Smooth muscle cell (in vitro differentiated cells): Measurements from ENCODE around the gene RPAP3. TPM values are rescaled to one million over a fixed set of nuclear protein-coding genes. Genes with fewer than 3 reads are reported as not detected.

Experiments used
- DNase-seq: peaks from one replicate; lab custom pipeline; 2025; ENCODE audit not compliant: unreplicated experiment; lab: John Stamatoyannopoulos, UW
- H2AFZ ChIP-seq: fragments of 200-600 bp; sonication (generic); 2 replicates; pipeline ENCODE4 v1.6.0; 2016; ENCODE audit warnings: antibody characterized with exemption, low read depth, mild to moderate bottlenecking
- H3F3A ChIP-seq: fragments of 200-600 bp; sonication (generic); 2 replicates; pipeline ENCODE4 v1.6.0; 2017; ENCODE audit warnings: antibody characterized with exemption, low read depth
- H3K27ac ChIP-seq: fragments of 200-600 bp; sonication (generic); 2 replicates; pipeline ENCODE4 v1.5.1; 2016; ENCODE audit warnings: low read depth, mild to moderate bottlenecking
- H3K27me3 ChIP-seq: fragments of 200-600 bp; sonication (generic); 2 replicates; pipeline ENCODE4 v1.6.1; 2016; ENCODE audit warnings: low read depth, mild to moderate bottlenecking
- H3K36me3 ChIP-seq: fragments of 200-600 bp; sonication (generic); 2 replicates; pipeline ENCODE4 v1.5.1; 2016; ENCODE audit warnings: low read depth
- H3K4me1 ChIP-seq: fragments of 200-600 bp; sonication (generic); 2 replicates; pipeline ENCODE4 v1.5.1; 2016; ENCODE audit warnings: low read depth
- H3K4me2 ChIP-seq: fragments of 200-600 bp; sonication (generic); 2 replicates; pipeline ENCODE4 v1.6.0; 2016; ENCODE audit warnings: mild to moderate bottlenecking
- H3K4me3 ChIP-seq: fragments of 200-600 bp; sonication (generic); 2 replicates; pipeline ENCODE4 v1.5.1; 2016; ENCODE audit warnings: mild to moderate bottlenecking
- H3K79me2 ChIP-seq: fragments of 200-600 bp; sonication (generic); 2 replicates; pipeline ENCODE4 v1.6.0; 2016; ENCODE audit warnings: low read depth, mild to moderate bottlenecking
- H3K9ac ChIP-seq: fragments of 200-600 bp; sonication (generic); 2 replicates; pipeline ENCODE4 v1.6.0; 2016; ENCODE audit warnings: low read depth
- H3K9me3 ChIP-seq: fragments of 200-600 bp; sonication (generic); replicated peaks from 2 replicates; pipeline ENCODE4 v1.5.1; 2016; ENCODE audit warnings: low read depth
- H4K20me1 ChIP-seq: fragments of 200-600 bp; sonication (generic); 2 replicates; pipeline ENCODE4 v1.6.0; 2016; ENCODE audit warnings: low read depth
- CTCF ChIP-seq: fragments of 200-600 bp; sonication (generic); IDR thresholded peaks from 2 replicates; pipeline ENCODE4 v1.5.1; 2017; ENCODE audit warnings: borderline replicate concordance, mild to moderate bottlenecking, antibody characterized with exemption; ENCODE audit not compliant: insufficient read depth, poor library complexity, severe bottlenecking
- WGBS: methylation state at CpG from one replicate; pipeline ENCODE4 v1.1.7; 2016; ENCODE audit warnings: low lambda C conversion rate; 5-methylcytosine and 5-hydroxymethylcytosine counted together
- polyA plus RNA-seq: library from polyadenylated mRNA; unstranded; fragments of >200 nt; fragmentation: Nextera tagmentation; extraction: Ambion mirVana; gene quantifications from 2 replicates; pipeline ENCODE4 v1.2.1, GENCODE V29; 2016
- total RNA-seq: library from RNA; depleted of rRNA; stranded (reverse); fragments of >200 nt; gene quantifications from 2 replicates; pipeline ENCODE4 v1.2.3, GENCODE V29; 2014

RPAP3 gene
- total and polyA plus RNA-seq, 2 experiments from 2014 or later = 17.0 to 23.0 TPM

- TF ChIP-seq CTCF = no peak
- Histone ChIP-seq H3K27ac (no peak overlapping the region), H3K9ac (no peak overlapping the region), H3K36me3 (no peaks in the 10 kb centered on the region), H3K27me3 (no peaks in the 10 kb centered on the region), H3F3A (no peaks in the 10 kb centered on the region), H4K20me1 (no peaks in the 10 kb centered on the region), H2AFZ (no peak overlapping the region), H3K79me2 (no peaks in the 10 kb centered on the region), H3K4me2 (no peak overlapping the region), H3K4me3 (no peak overlapping the region), H3K9me3 (no peaks in the 10 kb centered on the region), H3K4me1 (no peaks in the 10 kb centered on the region)
- DNase-seq = no peak
- 89% methylated on average over 6 of the region's 6 CpGs for WGBS
Observed at GRCh38 chr12:47712171-47712570, 6.3 kb upstream of the RPAP3 start.

GRCh38 chr12:47711448-47711847 lies 5.6 kb upstream of the RPAP3 start:
- H3K4me3 ChIP-seq = no peak overlapping the region
- DNase-seq = no peak
- H3K27me3 ChIP-seq = no peaks in the 10 kb centered on the region
- H3K79me2 ChIP-seq = no peaks in the 10 kb centered on the region
- H2AFZ ChIP-seq = no peak overlapping the region
- no peak overlapping the region for H3K9ac ChIP-seq
- H3K4me2 ChIP-seq = no peak overlapping the region
- H3K9me3 ChIP-seq = no peaks in the 10 kb centered on the region
- WGBS = 88% methylated on average over 5 of the region's 5 CpGs
- H3F3A ChIP-seq = peaks cover 1% of the 10 kb centered on the region
- no peak for TF ChIP-seq CTCF
- no peaks in the 10 kb centered on the region for H3K36me3 ChIP-seq
- no peaks in the 10 kb centered on the region for H4K20me1 ChIP-seq
- peaks cover 2% of the 10 kb centered on the region for H3K4me1 ChIP-seq
- no peak overlapping the region for H3K27ac ChIP-seq

GRCh38 chr12:47710278-47710677 lies 4.4 kb upstream of the RPAP3 start:
- peaks cover 4% of the 10 kb centered on the region for H3K79me2 ChIP-seq
- H3K36me3 ChIP-seq = no peaks in the 10 kb centered on the region
- peaks cover 7% of the 10 kb centered on the region for H3K4me1 ChIP-seq
- no peak for DNase-seq
- no peaks in the 10 kb centered on the region for H4K20me1 ChIP-seq
- TF ChIP-seq CTCF = no peak
- H3K27ac ChIP-seq = no peak overlapping the region
- H3K9ac ChIP-seq = no peak overlapping the region
- no peaks in the 10 kb centered on the region for H3K9me3 ChIP-seq
- no peak overlapping the region for H3K4me2 ChIP-seq
- H3F3A ChIP-seq = peaks cover 6% of the 10 kb centered on the region
- no peak overlapping the region for H2AFZ ChIP-seq
- H3K27me3 ChIP-seq = no peaks in the 10 kb centered on the region
- no peak overlapping the region for H3K4me3 ChIP-seq

GRCh38 chr12:47709671-47710070 lies 3.8 kb upstream of the RPAP3 start:
- no peaks in the 10 kb centered on the region for H3K9me3 ChIP-seq
- peaks cover 4% of the 10 kb centered on the region for H4K20me1 ChIP-seq
- no peak overlapping the region for H3K27ac ChIP-seq
- no peak overlapping the region for H3K4me3 ChIP-seq
- H3K4me1 ChIP-seq = peaks cover 7% of the 10 kb centered on the region
- H3K27me3 ChIP-seq = no peaks in the 10 kb centered on the region
- H2AFZ ChIP-seq = no peak overlapping the region
- no peaks in the 10 kb centered on the region for H3K36me3 ChIP-seq
- peaks cover 10% of the 10 kb centered on the region for H3K79me2 ChIP-seq
- WGBS = 99% methylated on average over 2 of the region's 2 CpGs
- no peak for TF ChIP-seq CTCF
- no peak for DNase-seq
- no peak overlapping the region for H3K9ac ChIP-seq
- H3K4me2 ChIP-seq = no peak overlapping the region
- H3F3A ChIP-seq = peaks cover 6% of the 10 kb centered on the region
